HFFc6 (cell line): ENCODE measurements around the gene ABCF1. TPM values are rescaled to one million over a fixed set of nuclear protein-coding genes. Genes with fewer than 3 reads are reported as not detected.

Source experiments
- DNase-seq: peaks from one replicate; pipeline ENCODE4 v3.0.0-alpha.2; 2018
- H3K27ac Mint-ChIP-seq: 2 replicates; pipeline ENCODE4 v1.8.0; 2020; ENCODE audit warnings: mild to moderate bottlenecking, mixed read lengths
- H3K27me3 Mint-ChIP-seq: 2 replicates; pipeline ENCODE4 v1.8.0; 2021; ENCODE audit warnings: mild to moderate bottlenecking, moderate library complexity, mixed read lengths; ENCODE audit not compliant: insufficient read depth
- H3K36me3 Mint-ChIP-seq: 2 replicates; pipeline ENCODE4 v1.8.0; 2021; ENCODE audit warnings: low read depth, mixed read lengths
- H3K4me1 Mint-ChIP-seq: 2 replicates; pipeline ENCODE4 v1.8.0; 2020; ENCODE audit warnings: low read depth, mixed read lengths
- H3K4me3 Mint-ChIP-seq: 2 replicates; pipeline ENCODE4 v1.8.0; 2020; ENCODE audit warnings: mild to moderate bottlenecking, moderate library complexity, mixed read lengths
- H3K9me3 Mint-ChIP-seq: 2 replicates; pipeline ENCODE4 v1.8.0; 2020; ENCODE audit warnings: mild to moderate bottlenecking, mixed read lengths
- total RNA-seq, 6 experiments: library from RNA; stranded (reverse); fragmentation: NEBNext Ultra II Directional; extraction: Animal tissue kit (Norgen Biotek cat#: 25700); gene quantifications; 2 replicates in 1 of 6; 3 replicates in 5 of 6; pipeline ENCODE4 v1.2.3, GENCODE V29; 2021
- TF ChIP-seq, protein P1 (sequence below): fragments of 200-600 bp; sonication (generic); IDR thresholded peaks from 2 replicates; pipeline ENCODE4 v1.5.0; 2021; ENCODE audit warnings: antibody characterized with exemption, mild to moderate bottlenecking

Gene ABCF1
- total RNA-seq, 6 experiments from 2014 or later, result 51.3 to 69.3 (median 63.1) TPM

DNA sequence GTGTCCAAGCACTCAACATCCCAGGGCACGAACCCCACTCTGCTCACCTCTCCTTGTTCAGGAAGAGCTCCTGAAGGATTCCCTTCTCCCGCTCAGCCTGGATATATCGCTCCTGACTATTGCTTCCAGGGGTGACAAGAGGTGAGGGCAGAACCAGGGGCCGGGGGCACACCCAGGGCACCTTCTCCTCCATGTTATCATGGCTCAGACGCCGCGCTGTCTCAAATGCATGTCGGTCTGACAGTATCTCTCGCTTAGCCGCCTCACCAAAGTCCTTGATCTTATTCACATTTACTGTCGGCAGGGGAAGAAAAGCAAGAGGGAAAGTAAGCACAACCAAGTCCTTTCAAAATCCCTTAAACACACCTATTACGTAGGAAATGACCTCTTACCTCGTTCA, 32.7 kb downstream of the ABCF1 start:
- H3K4me3 Mint-ChIP-seq, result no peak overlapping the region
- TF ChIP-seq, protein P1, sequence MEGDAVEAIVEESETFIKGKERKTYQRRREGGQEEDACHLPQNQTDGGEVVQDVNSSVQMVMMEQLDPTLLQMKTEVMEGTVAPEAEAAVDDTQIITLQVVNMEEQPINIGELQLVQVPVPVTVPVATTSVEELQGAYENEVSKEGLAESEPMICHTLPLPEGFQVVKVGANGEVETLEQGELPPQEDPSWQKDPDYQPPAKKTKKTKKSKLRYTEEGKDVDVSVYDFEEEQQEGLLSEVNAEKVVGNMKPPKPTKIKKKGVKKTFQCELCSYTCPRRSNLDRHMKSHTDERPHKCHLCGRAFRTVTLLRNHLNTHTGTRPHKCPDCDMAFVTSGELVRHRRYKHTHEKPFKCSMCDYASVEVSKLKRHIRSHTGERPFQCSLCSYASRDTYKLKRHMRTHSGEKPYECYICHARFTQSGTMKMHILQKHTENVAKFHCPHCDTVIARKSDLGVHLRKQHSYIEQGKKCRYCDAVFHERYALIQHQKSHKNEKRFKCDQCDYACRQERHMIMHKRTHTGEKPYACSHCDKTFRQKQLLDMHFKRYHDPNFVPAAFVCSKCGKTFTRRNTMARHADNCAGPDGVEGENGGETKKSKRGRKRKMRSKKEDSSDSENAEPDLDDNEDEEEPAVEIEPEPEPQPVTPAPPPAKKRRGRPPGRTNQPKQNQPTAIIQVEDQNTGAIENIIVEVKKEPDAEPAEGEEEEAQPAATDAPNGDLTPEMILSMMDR, result no peak

GRCh38 chr6:30610065-30610464, 38.8 kb downstream of the ABCF1 start:
- Mint-ChIP-seq H3K9me3 (no peaks in the 10 kb centered on the region), H3K27me3 (peaks cover 6% of the 10 kb centered on the region), H3K27ac (peak overlapping the region; percentile 71), H3K4me1 (peaks cover 62% of the 10 kb centered on the region), H3K36me3 (peaks cover 68% of the 10 kb centered on the region), H3K4me3 (no peak overlapping the region)
- DNase-seq, result no peak
- TF ChIP-seq, protein P1, result no peak

More for the DNA sequence above, 32.7 kb downstream of the ABCF1 start:
- Mint-ChIP-seq H3K4me1 (peaks cover 5% of the 10 kb centered on the region), H3K9me3 (no peaks in the 10 kb centered on the region), H3K27ac (no peak overlapping the region), H3K36me3 (peaks cover 59% of the 10 kb centered on the region), H3K27me3 (no peaks in the 10 kb centered on the region; the same call in none of the 2 replicates)
- no peak for DNase-seq

GRCh38 chr6:30611150-30611855, 40.1 kb downstream of the ABCF1 start:
- no peak for DNase-seq

GRCh38 chr6:30611856-30612194, 40.6 kb downstream of the ABCF1 start:
- H3K36me3 Mint-ChIP-seq, result peaks cover 71% of the 10 kb centered on the region
- TF ChIP-seq, protein P1, result no peak
- peak overlapping the region; percentile 70 for H3K27ac Mint-ChIP-seq
- peaks cover 12% of the 10 kb centered on the region for H3K9me3 Mint-ChIP-seq
- H3K4me1 Mint-ChIP-seq, result peaks cover 78% of the 10 kb centered on the region
- H3K27me3 Mint-ChIP-seq, result peaks cover 24% of the 10 kb centered on the region
- DNase-seq, result no peak
- H3K4me3 Mint-ChIP-seq, result no peak overlapping the region

More at GRCh38 chr6:30611150-30611855, 40.1 kb downstream of the ABCF1 start:
- H3K4me3 Mint-ChIP-seq, result no peak overlapping the region
- TF ChIP-seq, protein P1, result no peak
- H3K4me1 Mint-ChIP-seq, result peaks cover 74% of the 10 kb centered on the region
- H3K9me3 Mint-ChIP-seq, result peaks cover 7% of the 10 kb centered on the region
- peaks cover 19% of the 10 kb centered on the region for H3K27me3 Mint-ChIP-seq
- peaks cover 71% of the 10 kb centered on the region for H3K36me3 Mint-ChIP-seq
- peak overlapping the region; percentile 70 for H3K27ac Mint-ChIP-seq

- H3K36me3 Mint-ChIP-seq, result peaks cover 74% of the 10 kb centered on the region
- peaks cover 82% of the 10 kb centered on the region for H3K4me1 Mint-ChIP-seq
Observed at GRCh38 chr6:30612213-30612612, 41.0 kb downstream of the ABCF1 start.

More at GRCh38 chr6:30612213-30612612, 41.0 kb downstream of the ABCF1 start:
- Mint-ChIP-seq H3K27me3 (peaks cover 28% of the 10 kb centered on the region), H3K4me3 (no peak overlapping the region), H3K9me3 (peaks cover 16% of the 10 kb centered on the region), H3K27ac (peak overlapping the region; percentile 70)
- TF ChIP-seq, protein P1, result peak; percentile 68
- DNase-seq, result peak; percentile 43
